ENCODE results near the gene CASZ1.

CASZ1 gene

DNA sequence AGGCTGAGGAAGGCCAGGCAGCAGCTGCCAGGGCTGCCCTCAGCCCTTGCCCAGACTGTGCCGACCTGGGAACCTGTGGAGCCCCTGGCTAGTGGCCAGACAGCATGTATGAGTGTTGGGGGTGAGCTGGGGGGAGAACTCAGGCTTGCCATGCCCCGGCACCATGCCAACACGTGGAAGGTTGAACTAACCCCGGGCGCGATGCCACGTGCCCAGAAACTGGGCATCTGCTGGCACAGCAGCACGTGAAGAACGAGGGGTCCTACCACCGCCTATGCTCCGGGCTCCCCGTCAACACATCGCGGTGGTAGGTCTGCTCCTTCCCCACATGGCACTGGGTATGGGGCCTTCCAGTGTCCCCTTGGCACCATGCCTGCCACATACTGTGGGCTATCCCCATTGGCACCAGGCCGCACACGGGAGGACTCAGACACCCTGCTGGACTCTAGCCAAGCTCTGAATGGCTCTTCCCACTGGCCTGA lies 68.7 kb downstream of the CASZ1 start:
- no peak for DNase-seq (ENCODE audit: low read depth)

- DNase-seq (ENCODE audit: low read depth), result no peak
Measured at GRCh38 chr1:10726355-10726754, 70.1 kb downstream of the CASZ1 start.

GRCh38 chr1:10724948-10725847 lies 71.2 kb downstream of the CASZ1 start:
- peak; percentile 18 for DNase-seq (ENCODE audit: low read depth)

DNA sequence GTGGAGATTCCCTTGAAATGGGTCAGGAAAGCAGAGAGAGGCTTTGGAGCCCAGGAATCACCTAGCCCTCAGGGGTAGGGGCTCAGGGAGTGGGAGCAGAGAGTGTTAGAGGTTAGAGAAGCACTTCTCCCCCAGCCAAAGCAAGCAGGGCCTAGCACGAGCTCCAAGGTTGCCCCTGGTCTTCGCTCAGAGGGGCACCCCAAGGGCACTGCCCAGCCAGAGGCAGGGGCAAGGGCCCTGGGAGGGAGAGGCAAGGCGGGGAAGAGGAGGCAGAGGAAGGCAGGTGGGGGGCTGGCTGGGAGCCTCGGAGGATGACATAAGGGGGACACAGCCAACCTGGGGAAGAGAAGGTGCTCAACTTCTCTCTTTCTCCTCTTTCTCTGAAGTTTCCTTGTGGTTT lies 71.9 kb downstream of the CASZ1 start:
- DNase-seq (ENCODE audit: low read depth), result no peak

- peak; percentile 33 for DNase-seq (ENCODE audit: low read depth)
Measured at GRCh38 chr1:10724052-10724494, 72.4 kb downstream of the CASZ1 start.

DNA sequence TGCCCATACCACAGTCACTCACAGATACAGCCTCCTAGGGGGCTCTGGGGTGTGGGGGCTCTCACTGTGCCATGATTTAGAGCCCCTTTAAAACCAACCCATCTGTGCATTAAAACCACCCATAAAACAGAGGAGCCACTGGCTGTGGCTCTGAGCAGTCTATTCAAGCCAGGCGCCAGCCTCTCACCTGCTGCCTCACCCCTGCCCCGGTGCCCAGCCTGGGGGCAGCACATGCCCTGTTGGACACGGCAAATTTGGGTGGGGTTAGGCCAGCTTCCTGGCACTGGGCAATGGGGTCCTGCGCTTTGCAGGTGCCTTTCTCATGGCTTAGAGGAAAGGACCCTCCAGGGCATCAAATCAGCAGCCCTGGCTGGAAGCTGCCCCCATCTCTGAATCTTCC lies 73.1 kb downstream of the CASZ1 start:
- no peak for DNase-seq (ENCODE audit: low read depth)

GRCh38 chr1:10722803-10723202 lies 73.6 kb downstream of the CASZ1 start:
- DNase-seq (ENCODE audit: low read depth), result no peak

- DNase-seq (ENCODE audit: low read depth), result no peak
Measured at GRCh38 chr1:10721381-10722321, 74.8 kb downstream of the CASZ1 start.

GRCh38 chr1:10720635-10721034 lies 75.8 kb downstream of the CASZ1 start:
- no peak for DNase-seq (ENCODE audit: low read depth)

DNA sequence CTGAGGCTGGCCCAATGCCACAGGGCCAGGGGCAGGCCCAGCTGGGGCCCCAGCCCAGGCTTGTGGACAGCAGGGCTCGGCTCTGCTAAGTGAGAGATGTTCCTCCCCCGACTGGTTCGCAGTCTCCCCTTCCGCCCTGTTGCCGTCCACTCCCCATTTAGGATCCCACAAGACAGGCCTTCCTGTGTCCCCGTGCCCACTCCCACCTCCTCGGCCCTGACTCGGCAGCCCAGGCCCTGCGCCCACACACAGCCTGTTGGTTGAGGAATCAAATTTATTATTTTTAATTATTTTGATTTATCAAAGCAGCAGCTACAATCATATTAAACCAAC lies 78.4 kb downstream of the CASZ1 start:
- DNase-seq (ENCODE audit: low read depth), result no peak

DNA sequence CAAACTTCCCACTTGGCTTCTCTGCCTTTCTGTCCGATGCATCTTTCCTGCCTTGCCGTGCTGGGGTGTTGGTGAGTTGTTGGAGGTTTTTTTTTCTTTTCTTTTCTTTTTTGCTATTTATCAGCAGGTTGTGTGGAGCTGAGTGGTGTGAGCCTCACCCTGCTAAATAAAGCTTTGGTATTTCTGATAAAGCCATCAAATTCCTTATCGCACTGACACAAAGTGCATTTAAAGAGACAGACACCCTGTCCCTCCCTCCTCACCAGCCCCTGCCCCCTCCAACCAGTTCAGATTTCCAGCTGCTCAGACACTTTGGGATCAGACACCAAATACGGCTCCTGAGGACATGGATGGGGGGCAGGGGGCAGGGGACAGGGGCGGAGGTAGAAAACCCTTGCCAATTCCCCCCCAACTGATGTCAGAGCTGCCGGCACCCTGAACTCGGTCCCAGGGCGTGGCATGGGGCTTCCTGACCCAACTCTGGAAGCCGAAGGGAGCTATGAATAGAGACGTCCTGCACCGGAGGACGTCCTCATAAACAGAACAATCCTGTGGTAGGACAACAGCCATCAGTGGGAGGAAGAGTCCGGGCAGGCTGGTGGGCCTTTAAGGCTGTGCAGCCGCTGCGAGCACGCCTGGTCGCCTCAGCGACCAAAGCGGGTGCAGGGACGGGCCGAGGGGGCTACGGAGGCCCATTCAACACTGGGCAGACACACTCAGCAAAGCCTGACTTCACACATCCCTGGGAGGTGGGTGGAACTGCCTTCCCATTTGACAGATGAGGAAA lies 79.0 kb downstream of the CASZ1 start:
- no peak for DNase-seq (ENCODE audit: low read depth)

DNA sequence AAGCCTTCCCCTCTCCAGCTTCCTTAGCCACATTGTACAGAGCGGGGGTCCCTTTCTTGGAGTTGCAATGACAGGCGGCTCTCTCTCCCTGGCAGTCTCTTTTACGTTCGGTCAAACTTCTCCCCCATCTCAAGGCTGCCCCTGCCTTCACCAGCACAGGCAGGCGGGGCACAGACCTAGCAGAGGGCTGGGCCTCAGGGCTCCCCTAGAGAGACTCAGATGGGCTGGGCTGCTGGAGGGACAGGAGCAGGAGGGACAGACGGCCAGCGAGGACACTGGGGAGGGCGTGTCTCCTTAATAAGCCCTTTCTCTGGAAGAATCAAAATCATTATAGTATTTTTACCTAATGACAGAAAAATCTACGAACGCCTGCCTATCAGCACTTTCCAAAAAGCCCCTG lies 79.6 kb downstream of the CASZ1 start:
- DNase-seq (ENCODE audit: low read depth), result no peak

DNA sequence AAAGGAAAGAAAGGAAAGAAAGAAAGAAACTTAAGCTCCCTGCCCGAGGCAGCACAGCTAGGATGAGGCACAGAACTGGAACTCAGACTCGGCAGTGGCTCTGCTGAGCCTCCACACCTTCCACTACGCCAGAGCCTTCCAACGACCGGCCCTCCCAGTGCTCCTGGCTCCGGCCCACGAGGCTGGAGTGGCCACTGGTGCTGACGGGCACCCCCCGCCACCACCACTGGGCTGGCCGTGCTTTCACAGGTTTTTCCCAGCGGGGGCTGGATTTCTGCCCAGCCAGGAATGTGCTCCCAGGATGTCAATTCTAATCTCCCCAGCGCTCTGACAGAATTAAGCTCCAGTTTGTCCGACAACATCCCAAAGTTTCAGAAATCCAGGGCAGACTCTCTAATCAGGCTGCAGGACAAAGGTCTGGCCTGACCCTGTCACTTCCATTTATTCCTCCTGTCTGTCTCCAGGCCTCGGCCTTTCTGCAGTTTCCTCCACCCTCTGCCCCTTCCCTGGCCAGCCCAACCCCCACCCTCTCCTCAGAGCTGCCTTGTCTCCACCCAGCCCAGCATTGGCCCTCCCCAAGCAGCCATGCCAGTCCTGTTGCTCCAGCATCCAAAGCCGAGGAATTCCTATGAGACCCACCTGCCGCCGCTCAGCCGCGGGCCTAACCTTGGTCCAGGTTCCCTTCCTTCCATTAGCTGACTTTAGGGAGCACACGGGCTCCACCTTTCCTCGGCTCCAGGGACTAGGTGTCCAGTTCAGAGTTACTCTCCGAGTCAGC lies 81.9 kb downstream of the CASZ1 start:
- DNase-seq (ENCODE audit: low read depth), result no peak

- no peak for DNase-seq (ENCODE audit: low read depth)
Measured at GRCh38 chr1:10713614-10714013, 82.8 kb downstream of the CASZ1 start.

GRCh38 chr1:10712568-10713362 lies 83.7 kb downstream of the CASZ1 start:
- DNase-seq (ENCODE audit: low read depth), result no peak

GRCh38 chr1:10710489-10710888 lies 86.0 kb downstream of the CASZ1 start:
- no peak for DNase-seq (ENCODE audit: low read depth)

- no peak for DNase-seq (ENCODE audit: low read depth)
Measured at GRCh38 chr1:10709646-10710045, 86.8 kb downstream of the CASZ1 start.

- DNase-seq (ENCODE audit: low read depth), result no peak
Measured at GRCh38 chr1:10709165-10709564, 87.3 kb downstream of the CASZ1 start.

GRCh38 chr1:10708757-10709156 lies 87.7 kb downstream of the CASZ1 start:
- DNase-seq (ENCODE audit: low read depth), result no peak

- DNase-seq (ENCODE audit: low read depth), result no peak
Measured at GRCh38 chr1:10707208-10707607, 89.2 kb downstream of the CASZ1 start.
